GM18508 (cell line): ENCODE measurements around the gene FARSA.
"Not testable (repeated sequence)": the region's sequence is repeated elsewhere in the genome, so short reads cannot be mapped to it uniquely, and the experiment has no call there.

Experiments used
- ATAC-seq: cut with Tn5 transposase; IDR thresholded peaks from one replicate; pipeline ENCODE4 v1.9.1; 2021; ENCODE audit warnings: moderate number of reproducible peaks; ENCODE audit not compliant: insufficient read depth, unreplicated experiment

The FARSA gene

DNA sequence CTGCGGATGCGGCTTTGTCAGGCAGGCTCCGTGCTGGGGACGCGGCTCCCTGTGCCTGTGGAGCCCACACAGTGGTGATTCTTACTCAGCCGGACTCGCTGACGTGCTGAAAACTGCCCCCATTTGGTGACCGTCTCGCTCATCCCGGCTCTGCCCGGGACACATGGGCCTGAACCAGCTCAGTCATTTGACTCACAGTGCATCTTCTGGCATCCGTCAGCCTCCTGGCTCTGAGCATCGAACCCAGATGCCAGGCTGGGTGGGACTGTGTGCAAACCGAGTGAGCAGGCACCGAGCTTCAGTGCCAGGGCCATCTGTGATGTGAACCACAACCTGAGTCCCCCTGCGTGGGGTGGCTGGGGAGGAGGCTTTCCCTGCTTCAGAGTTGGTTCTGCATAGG lies 37.1 kb downstream of the FARSA start:
- no peak for ATAC-seq

GRCh38 chr19:12893582-12893981 lies 39.9 kb downstream of the FARSA start:
- ATAC-seq, result no peak

DNA sequence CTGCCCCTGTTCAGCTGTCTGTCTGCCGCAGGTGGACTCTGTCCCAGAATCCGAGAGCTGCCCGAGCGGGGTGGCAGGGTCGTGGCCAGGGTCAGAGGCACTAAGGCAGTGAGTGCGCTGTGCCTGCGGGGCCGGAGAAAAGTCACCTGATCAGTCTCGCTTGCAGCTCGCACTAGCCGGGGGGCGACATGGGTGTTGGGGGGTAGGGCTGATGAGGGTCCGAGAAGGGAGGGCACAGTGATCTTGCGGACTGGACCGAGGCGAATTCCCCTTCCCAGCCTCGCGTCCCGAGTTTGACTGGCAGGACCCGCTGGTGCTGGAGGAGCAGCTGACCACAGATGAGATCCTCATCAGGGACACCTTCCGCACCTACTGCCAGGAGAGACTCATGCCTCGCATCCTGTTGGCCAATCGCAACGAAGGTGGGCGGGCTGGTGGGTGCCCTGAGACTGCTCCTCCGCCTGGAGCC lies 41.9 kb downstream of the FARSA start:
- ATAC-seq, result no peak

- ATAC-seq, result peak; percentile 69
Observed at GRCh38 chr19:12890787-12891552, 42.5 kb downstream of the FARSA start, which contains the start of gene GCDH. TSS of gene GCDH (plus strand) at chr19:12891160. CDS start at chr19:12891305, 145 bp downstream.

DNA sequence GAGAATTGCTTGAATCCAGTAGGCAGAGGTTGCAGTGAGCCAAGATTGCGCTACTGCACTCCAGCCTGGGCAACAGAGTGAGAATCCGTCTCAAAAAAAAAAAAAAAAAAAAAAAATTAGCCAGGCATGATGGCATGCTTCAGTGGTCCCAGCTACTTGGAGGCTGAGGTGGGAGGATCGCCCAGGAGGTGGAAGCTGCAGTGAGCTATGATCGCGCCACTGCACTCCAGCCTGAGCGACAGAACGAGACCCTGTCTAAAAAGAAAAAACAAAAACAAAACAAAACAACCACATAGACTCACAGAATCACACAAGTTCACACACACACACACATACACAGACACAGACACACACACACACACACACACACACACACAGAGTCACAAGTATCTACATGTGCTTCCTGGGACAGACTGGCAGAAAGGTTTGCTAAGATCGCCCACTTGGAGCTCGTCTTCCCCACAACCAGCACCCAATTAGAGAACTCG lies 43.2 kb downstream of the FARSA start:
- not testable (repeated sequence) for ATAC-seq

DNA sequence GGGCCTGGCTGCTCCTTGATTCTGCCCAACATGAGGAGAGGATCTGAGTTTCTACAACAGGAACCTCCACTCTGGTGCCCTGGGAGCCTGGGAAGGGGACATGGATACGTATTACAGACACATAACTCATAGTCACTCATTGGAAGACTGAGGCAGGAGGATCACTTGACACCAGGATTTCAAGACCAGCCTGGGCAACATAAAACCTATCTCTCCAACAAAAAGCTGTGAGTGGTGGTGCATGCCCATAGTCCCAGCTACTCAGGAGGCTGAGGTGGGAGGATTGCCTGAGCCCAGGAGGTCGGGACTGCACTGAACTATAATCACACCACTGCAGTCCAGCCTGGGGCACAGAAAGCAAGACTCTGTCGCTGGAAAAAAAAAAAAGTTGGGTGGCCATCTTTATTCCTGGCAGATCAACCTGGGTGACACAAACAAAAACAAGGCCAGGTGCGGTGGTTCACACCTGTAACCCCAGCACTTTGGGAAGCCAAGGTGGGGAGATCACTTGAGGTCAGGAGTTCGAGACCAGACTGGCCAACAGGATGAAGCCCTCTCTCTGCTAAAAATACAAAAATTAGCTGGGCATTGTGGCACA lies 45.4 kb downstream of the FARSA start:
- ATAC-seq, result no peak

DNA sequence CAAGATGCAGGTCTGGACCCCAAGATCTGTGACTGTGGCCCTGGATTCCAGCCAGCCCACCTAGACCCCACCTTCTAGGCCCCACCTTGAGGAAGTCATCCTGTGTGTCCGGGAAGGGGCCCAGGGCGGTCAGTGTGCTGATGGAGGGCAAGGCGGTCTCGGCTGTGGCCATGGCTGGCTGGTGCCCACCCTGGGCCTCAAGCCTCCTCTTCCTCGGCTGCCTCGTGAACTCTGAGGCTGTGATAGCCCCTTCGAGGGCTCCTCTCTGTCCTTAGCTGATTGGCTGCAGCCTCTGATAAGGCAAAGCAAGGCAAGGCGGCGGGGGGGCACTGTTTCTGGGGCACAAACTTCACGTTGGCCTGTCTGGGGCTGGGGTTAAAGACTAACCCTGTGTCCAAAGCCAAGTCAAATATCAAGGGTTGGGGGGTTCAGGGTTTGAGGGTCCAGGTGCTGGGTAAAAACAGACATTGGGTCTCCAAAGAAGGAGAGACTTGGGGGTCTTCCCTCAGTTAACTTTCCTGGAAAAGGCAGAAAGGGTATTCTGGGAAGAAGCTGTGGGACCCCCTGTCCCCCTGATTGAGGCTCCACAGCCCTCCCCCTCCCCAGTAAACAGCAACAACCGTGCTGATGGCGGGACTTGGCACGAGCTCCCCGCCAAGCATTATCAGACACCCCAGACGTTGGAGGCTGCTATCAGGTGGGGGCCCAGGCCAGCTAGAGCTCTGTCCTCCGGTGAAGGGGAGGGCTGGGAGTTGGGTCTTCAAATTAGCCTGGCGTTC lies 46.4 kb downstream of the FARSA start, which contains the start of gene KLF1:
TSS of gene KLF1 (minus strand) at position 233 of the 779 bp plus-strand sequence. CDS start at position 172, 61 bp downstream.
- ATAC-seq, result no peak

GRCh38 chr19:12886651-12886968 lies 46.9 kb downstream of the FARSA start:
- no peak for ATAC-seq

DNA sequence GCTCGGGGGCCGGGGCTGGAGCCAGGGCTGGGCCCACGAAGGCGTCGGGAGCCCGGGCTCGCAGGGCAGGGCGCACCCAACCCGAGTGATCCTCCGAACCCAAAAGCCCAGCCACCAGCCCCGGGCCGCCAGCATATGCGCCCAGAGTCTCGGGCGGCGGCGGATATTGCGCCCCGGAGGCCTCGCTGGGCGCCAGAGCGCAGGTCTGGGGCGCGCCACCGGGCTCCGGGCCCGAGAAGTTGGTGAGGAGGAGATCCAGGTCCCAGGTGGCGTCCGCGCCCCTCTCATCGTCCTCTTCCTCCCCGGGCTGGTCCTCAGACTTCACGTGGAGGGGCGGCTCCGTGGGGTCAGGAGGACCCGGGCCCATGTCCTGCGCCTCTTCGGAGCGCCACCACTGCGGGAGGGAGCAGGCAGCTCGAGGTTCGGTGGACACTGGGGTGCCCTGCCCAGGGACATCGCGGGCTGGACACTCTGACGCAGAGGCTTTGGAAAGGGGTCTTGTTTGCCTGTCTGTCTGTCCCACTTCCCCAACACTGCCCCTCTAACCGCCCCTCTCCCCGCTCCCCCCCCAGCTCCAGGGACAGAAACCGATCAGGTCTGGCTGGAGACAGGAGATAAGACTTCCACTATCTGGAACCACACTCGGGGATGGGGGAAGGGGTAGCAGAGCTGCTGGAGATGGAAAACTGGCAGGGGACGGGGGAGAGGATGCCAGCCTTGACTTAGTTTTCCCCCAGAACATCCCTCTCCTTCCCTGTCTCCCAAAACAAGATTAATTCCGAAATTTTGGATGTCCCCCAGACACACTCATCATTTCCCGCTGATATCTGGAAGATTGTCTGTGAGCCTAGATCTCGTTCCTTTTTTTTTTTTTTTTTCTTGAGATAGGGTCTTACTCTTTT lies 47.5 kb downstream of the FARSA start:
- ATAC-seq, result no peak

- no peak for ATAC-seq
Observed at GRCh38 chr19:12884926-12885748, 48.4 kb downstream of the FARSA start.

DNA sequence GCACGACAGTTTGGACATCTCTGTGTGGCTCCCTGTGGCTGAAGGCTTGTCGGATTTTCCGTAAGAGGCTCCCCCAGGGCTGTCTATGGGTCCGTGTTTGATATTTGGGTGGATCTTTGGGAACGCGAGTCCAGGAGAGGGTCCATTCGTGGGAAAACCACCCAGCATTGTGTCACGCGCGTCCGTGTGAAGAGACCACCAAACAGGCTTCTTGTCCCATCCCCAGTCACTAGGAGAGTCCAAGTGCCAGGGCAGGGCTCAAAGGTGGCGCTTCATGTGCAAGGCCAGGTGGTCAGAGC lies 48.9 kb downstream of the FARSA start:
- no peak for ATAC-seq

DNA sequence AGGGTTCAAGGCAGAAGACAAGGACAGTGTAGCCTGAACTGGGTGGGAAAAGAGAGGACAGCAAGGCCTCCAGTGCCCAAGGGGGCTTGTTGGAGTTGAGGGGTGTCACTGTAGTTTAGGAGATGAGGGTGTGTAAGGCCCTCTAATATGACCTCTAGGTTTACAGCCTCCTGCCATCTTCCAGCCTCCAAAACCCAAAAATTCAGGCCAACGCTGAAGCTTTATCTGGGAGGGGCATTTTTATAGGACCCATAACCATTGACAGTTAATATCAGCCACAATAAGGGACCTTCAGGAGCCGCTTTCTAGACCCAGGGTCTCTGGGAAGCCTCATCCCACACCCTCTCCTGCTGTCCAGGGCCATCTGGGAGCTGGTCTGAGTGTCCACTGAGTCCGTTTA lies 49.3 kb downstream of the FARSA start:
- ATAC-seq, result no peak

DNA sequence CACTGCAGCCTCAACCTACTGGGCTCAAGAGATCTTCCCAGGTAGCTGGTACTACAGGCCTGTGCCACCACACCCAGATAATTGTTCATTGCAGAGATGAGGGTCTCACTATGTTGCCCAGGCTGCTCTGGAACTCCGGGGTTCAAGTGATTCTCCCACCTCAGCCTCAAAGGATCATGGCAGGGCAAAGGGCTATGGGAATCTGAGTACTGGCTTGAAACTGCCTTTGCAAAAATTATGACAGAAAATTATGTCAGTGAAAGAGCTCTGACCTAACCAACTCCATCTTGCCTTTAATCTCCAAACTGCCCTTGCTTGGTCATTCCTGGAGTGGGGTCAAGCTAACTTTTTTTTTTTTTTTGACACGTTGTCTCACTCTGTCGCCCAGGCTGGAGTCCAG lies 50.9 kb downstream of the FARSA start:
- no peak for ATAC-seq

GRCh38 chr19:12881172-12881808 lies 52.2 kb downstream of the FARSA start, which contains the start of gene DNASE2:
TSS of gene DNASE2 (minus strand) at chr19:12881449. CDS start at chr19:12881375, 74 bp downstream.
- ATAC-seq, result no peak

GRCh38 chr19:12880551-12881171 lies 52.9 kb downstream of the FARSA start:
- ATAC-seq, result no peak

DNA sequence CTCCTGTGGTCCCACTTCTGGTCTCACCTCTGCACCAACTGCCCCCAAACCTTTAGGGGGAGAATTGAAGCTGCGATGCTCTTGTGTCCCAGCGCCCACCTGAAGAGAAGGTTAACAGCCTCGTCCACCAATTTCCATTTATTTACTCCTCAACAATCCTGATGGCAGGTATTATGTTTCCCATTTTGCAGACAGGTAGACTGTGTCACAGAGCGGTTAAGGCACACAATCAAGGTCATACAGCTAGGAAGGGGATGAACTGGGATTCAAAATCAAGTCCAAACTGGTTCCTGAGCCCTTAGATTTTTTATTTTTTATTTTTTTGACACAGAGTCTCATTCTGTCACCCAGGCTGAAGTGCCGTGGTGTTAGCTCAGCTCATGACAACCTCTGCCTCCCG lies 58.4 kb downstream of the FARSA start:
- ATAC-seq, result no peak

DNA sequence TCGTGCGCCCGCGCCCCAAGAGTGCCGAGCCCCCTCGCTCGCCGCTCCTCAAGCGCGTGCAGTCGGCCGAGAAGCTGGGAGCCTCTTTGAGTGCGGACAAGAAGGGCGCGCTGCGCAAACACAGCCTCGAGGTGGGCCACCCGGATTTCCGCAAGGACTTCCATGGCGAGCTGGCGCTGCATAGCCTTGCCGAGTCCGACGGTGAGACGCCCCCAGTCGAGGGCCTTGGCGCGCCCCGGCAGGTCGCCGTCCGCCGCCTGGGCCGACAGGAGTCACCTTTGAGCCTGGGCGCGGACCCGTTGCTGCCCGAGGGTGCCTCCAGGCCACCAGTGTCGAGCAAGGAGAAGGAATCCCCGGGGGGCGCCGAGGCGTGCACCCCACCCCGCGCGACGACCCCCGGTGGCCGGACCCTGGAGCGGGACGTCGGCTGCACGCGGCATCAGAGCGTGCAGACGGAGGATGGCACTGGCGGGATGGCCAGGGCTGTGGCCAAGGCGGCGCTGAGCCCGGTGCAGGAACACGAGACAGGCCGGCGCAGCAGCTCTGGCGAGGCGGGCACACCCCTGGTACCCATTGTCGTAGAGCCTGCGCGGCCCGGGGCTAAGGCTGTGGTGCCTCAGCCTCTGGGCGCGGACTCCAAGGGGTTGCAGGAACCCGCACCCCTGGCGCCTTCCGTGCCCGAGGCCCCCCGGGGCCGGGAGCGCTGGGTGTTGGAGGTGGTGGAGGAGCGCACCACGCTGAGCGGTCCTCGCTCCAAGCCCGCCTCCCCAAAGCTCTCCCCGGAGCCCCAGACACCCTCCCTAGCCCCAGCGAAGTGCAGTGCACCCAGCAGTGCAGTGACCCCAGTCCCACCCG lies 59.4 kb downstream of the FARSA start:
- ATAC-seq, result no peak
